Measurements from ENCODE around the gene DHTKD1. TPM values are rescaled to one million over a fixed set of nuclear protein-coding genes. Genes with fewer than 3 reads are reported as not detected.
"Not testable (repeated sequence)": the region's sequence is repeated elsewhere in the genome, so short reads cannot be mapped to it uniquely, and the experiment has no call there.

The DHTKD1 gene
- total RNA-seq, 1 experiment from 2014 or later = 6.8 TPM

GRCh38 chr10:12067336-12067735 lies 1.4 kb upstream of the DHTKD1 start:
- DNase-seq (ENCODE audit: low read depth) = peak; percentile 30

- DNase-seq (ENCODE audit: low read depth) = not testable (repeated sequence)
Measured at GRCh38 chr10:12071441-12071840, 2.7 kb downstream of the DHTKD1 start.

GRCh38 chr10:12073526-12073925 lies 4.8 kb downstream of the DHTKD1 start:
- DNase-seq (ENCODE audit: low read depth) = no peak

GRCh38 chr10:12077580-12078180 lies 8.9 kb downstream of the DHTKD1 start:
- no peak for DNase-seq (ENCODE audit: low read depth)

GRCh38 chr10:12081470-12081869 lies 12.7 kb downstream of the DHTKD1 start:
- no peak for DNase-seq (ENCODE audit: low read depth)

GRCh38 chr10:12081879-12082557 lies 13.3 kb downstream of the DHTKD1 start:
- DNase-seq (ENCODE audit: low read depth) = peak; percentile 3

GRCh38 chr10:12088919-12089318 lies 20.2 kb downstream of the DHTKD1 start:
- DNase-seq (ENCODE audit: low read depth) = no peak

- no peak for DNase-seq (ENCODE audit: low read depth)
Measured at GRCh38 chr10:12091421-12091820, 22.7 kb downstream of the DHTKD1 start.

GRCh38 chr10:12097361-12097760 lies 28.6 kb downstream of the DHTKD1 start:
- DNase-seq (ENCODE audit: low read depth) = not testable (repeated sequence)

GRCh38 chr10:12097791-12098190 lies 29.0 kb downstream of the DHTKD1 start:
- DNase-seq (ENCODE audit: low read depth) = no peak

- DNase-seq (ENCODE audit: low read depth) = no peak
Measured at GRCh38 chr10:12098966-12099365, 30.2 kb downstream of the DHTKD1 start.

GRCh38 chr10:12103802-12104201 lies 35.0 kb downstream of the DHTKD1 start:
- no peak for DNase-seq (ENCODE audit: low read depth)

- no peak for DNase-seq (ENCODE audit: low read depth)
Measured at GRCh38 chr10:12107781-12108180, 39.0 kb downstream of the DHTKD1 start.

GRCh38 chr10:12109286-12109685 lies 40.5 kb downstream of the DHTKD1 start:
- DNase-seq (ENCODE audit: low read depth) = no peak

GRCh38 chr10:12111528-12111927 lies 42.8 kb downstream of the DHTKD1 start:
- DNase-seq (ENCODE audit: low read depth) = no peak

GRCh38 chr10:12113627-12114026 lies 44.9 kb downstream of the DHTKD1 start:
- no peak for DNase-seq (ENCODE audit: low read depth)

- DNase-seq (ENCODE audit: low read depth) = no peak
Measured at GRCh38 chr10:12121673-12122072, 52.9 kb downstream of the DHTKD1 start.

GRCh38 chr10:12129222-12130111 lies 60.7 kb downstream of the DHTKD1 start, which contains the start of gene SEC61A2:
Gene SEC61A2, plus strand, starts transcription at chr10:12129677. Its CDS starts 111 bp downstream, at chr10:12129788.
- peak; percentile 92 for DNase-seq (ENCODE audit: low read depth)

GRCh38 chr10:12130237-12130872 lies 61.6 kb downstream of the DHTKD1 start:
- peak; percentile 62 for DNase-seq (ENCODE audit: low read depth)

- DNase-seq (ENCODE audit: low read depth) = no peak
Measured at GRCh38 chr10:12135631-12136030, 66.9 kb downstream of the DHTKD1 start.

- DNase-seq (ENCODE audit: low read depth) = no peak
Measured at GRCh38 chr10:12140038-12140437, 71.3 kb downstream of the DHTKD1 start.

GRCh38 chr10:12144538-12144937 lies 75.8 kb downstream of the DHTKD1 start:
- DNase-seq (ENCODE audit: low read depth) = no peak
